GM18861 (cell line): ENCODE data around the gene CCND1.

Experiments used
- ATAC-seq: cut with Tn5 transposase; IDR thresholded peaks from one replicate; pipeline ENCODE4 v1.9.1; 2021; ENCODE audit not compliant: unreplicated experiment

Gene CCND1

GRCh38 chr11:69664103-69664775 lies 23.3 kb downstream of the CCND1 start:
- no peak for ATAC-seq

DNA sequence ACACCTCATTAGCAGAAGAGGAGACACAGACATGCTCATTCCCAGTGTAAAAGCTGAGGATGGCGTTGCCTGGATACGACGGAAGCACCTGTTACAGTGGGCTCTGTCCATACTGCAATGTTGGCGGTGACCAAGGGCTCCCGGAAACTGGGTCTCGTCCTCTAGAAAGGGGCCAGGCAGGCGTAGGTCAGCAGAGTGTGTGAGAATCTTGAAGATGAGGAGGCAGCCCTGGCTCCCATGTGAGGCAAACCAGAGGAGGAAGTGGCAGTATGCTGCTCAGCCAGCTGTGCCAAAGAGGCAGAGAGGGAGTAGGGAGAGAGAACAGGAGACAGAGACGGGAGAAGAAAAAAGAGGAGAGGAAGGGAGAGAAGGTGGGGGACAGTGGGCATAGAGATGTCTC lies 23.9 kb downstream of the CCND1 start:
- ATAC-seq, result no peak

GRCh38 chr11:69665669-69666068 lies 24.7 kb downstream of the CCND1 start:
- no peak for ATAC-seq

DNA sequence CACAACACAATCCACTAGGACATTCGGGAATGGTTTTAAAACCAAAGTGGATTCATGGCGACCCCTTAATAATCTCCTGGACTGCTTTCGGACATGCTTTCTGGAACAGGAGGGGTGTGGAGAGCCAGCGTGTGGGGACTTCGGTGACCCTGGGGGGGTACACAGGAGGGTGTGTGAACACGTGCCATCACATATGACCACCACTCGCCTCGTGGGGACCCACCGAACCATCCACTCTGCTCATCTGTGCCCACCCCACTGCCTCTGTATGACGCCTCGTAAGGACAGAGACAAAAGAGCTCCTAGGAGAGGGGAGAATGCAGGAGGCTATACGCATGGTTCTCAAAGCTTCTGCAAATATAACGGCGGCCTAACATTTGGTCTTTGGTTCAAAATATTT lies 25.3 kb downstream of the CCND1 start:
- no peak for ATAC-seq

- ATAC-seq, result no peak
These were observed 26.0 kb downstream of the CCND1 start for GRCh38 chr11:69666752-69667536.

GRCh38 chr11:69667619-69668604 lies 27.0 kb downstream of the CCND1 start:
- ATAC-seq, result no peak

- ATAC-seq, result no peak
These were observed 28.5 kb downstream of the CCND1 start for GRCh38 chr11:69669486-69669885.

DNA sequence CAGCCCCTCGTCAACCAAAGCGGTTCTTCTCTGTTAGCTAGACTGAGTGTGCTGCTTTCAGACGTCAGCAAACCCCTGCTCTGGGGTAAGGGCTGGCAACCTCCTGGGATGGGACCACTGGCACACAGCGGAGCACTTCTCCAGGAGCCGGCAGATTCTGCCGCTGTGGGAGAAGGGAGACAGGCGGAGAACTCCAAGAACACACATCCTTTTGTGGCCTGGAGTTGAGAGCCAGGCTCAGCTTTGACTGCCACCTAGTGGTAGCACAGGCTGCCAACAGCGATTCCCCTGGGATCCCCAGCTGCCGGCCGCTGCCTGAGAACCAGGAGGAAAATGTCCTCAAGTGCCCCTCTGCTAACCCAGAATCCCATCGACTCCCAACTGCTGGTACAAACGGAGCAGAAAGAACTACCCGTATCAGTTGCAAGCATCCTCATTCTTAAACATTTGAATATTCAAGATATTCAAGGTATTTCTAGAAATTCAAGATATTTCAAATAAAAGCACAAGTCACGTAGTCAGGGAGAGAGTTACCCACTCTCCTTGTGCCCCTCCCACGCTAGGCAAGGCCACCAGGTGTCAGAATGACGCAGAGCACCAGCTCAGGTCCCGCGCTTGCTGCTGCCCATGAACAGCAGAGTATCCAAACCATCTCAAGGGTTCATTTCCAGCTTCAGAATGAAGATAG lies 29.3 kb downstream of the CCND1 start:
- ATAC-seq, result no peak

DNA sequence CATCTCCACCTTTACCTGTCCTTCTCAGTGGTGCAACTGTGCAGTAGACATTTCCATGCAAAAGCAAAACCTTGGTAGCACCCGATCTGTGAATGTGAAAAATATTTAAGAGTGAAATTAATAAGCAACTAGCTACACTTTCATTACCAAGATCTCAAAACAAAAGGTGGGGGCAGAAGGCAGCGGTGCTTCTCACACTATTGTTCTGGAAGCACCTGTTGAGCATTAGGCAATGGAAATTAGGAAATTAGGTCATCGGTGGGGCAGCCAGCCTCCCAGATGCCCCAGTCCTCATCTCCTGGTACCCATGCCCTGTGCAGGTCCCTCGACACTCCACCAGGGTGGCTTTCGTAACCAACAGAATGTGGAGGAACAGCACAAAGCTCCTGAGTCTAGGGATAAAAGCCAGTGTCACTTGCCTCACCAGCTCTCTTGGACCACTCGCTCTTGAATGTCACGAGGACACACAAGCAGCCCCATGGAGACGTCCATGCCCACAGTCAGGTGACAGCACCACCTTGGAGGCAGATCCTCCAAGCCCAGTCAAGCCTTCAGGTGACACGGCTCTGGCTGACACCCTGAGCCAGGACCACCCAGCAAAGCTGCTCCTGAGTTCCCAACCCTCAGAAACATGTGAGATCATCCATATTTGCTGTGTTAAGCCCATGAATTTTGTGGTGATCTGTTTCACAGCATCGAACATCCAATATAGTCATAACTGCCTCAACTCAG lies 30.9 kb downstream of the CCND1 start:
- no peak for ATAC-seq

GRCh38 chr11:69674267-69674885 lies 33.4 kb downstream of the CCND1 start:
- no peak for ATAC-seq

- ATAC-seq, result peak; percentile 67
These were observed 34.1 kb downstream of the CCND1 start, which contains the start of gene LTO1 for GRCh38 chr11:69674886-69675714. TSS of gene LTO1 (minus strand) at chr11:69675353. CDS start at chr11:69675239, 114 bp downstream.

GRCh38 chr11:69677749-69678148 lies 36.8 kb downstream of the CCND1 start:
- no peak for ATAC-seq

DNA sequence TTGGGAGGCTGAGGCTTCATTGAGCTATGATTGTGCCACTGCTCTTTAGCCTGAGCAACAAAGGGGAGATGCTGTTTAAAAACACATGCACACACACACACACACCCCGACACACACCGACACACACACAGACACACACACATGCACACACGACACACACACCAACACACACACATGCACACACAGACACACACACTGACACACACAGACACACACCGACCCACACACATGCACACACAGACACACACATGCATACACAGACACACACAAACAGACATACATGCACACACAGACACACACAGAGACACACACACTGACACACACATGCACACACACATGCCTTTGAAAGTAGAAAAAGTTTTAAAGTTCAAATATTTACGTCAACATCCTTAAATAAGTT lies 39.7 kb downstream of the CCND1 start:
- ATAC-seq, result no peak

GRCh38 chr11:69682221-69682620 lies 41.3 kb downstream of the CCND1 start:
- no peak for ATAC-seq

DNA sequence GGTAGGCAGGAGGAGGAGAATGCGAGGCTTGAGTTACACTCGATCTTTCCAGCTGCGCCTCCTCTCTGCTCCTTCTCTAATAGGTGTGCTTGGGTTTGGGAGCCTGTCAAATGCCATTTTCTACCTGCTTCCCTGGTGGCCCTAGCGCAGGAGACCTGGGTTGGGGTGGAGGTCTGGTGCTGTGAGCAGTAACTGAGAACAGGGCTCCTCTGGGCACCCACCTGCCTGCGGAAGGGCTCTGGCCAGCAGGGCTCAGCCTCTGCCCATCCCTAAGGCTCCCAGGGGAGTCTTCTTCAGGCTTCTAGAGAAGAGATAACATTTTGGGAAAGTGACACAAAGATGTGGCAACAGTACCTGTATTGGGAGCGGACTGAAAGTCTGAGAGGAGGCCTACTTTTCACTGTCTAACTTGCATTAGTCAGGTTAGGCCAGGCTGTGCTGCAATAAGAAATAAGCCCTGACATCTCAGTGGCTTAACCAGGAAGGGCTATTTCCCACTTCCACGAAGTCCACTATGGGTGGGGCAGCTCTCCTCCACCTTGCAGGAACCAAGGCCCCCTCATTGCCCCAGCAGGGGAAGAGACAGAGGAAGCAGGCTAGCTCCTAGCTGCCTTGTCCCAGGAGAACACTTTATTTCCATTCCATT lies 41.8 kb downstream of the CCND1 start:
- ATAC-seq, result no peak

DNA sequence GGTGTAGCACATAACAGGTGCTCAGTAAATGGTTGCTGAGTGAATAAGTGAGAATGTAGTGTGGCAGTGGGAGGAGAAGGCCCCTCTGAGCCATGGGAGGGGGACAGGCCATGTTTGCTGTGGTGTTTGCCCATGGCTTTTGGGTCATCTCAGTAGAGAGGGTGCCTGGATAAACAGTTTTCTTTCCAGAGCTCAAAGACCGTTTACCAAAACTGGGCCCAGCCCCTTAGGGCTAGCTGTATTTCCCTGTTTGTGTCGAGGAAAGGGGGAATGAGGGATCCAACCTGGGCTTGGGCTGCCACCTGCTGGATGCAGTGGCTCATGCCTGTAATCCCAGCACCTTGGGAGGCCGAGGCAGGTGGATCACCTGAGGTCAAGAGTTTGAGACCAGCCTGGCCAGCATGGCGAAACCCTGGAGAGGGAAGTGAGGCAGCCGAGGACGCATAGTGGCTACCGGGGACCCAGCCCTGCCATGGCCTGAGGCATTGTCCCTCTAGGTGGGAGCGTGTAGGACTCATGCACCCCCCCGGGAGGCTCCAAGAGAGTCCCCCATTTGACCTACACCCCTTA lies 42.9 kb downstream of the CCND1 start:
- no peak for ATAC-seq

- no peak for ATAC-seq
These were observed 43.7 kb downstream of the CCND1 start for GRCh38 chr11:69684651-69685050.

DNA sequence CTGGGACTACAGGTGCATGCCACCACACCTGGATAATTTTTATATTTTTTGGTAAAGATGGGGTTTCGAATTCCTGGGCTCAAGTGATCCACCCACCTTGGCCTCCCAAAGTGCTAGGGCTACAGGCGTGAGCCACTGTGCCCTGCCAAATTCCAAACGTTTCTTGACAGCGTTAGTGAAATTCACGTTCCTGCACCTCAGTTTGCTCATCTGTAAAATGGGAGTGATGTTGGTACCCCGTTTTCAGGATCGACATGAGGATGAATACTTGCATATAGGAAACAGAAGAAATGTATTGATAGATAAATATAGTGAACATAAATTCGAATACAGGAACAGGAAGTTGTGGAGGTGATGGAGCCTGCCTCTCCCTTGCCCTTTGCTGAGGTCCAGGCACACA lies 44.4 kb downstream of the CCND1 start:
- no peak for ATAC-seq
